Fibroblast of mammary gland (primary cell): ENCODE data around the gene TSEN34.
A peak's percentile ranks its signal among the peaks of the same experiment; 100 is the strongest.
"Not testable (repeated sequence)": the region's sequence is repeated elsewhere in the genome, so short reads cannot be mapped to it uniquely, and the experiment has no call there.

Experiments
- DNase-seq: peaks from one replicate; pipeline ENCODE4 v3.0.0-alpha.2; 2010; ENCODE audit warnings: low read depth
- H3K4me3 ChIP-seq: 2 replicates; pipeline ENCODE4 v1.5.1; 2011; ENCODE audit warnings: low read depth, mild to moderate bottlenecking, low read length, moderate library complexity; ENCODE audit not compliant: control insufficient read depth
- CTCF ChIP-seq: conservative IDR thresholded peaks from 2 replicates; pipeline ENCODE4 v1.5.1; 2011; ENCODE audit warnings: low read depth, low read length, inconsistent platforms; ENCODE audit not compliant: control insufficient read depth, insufficient read depth

The TSEN34 gene

DNA sequence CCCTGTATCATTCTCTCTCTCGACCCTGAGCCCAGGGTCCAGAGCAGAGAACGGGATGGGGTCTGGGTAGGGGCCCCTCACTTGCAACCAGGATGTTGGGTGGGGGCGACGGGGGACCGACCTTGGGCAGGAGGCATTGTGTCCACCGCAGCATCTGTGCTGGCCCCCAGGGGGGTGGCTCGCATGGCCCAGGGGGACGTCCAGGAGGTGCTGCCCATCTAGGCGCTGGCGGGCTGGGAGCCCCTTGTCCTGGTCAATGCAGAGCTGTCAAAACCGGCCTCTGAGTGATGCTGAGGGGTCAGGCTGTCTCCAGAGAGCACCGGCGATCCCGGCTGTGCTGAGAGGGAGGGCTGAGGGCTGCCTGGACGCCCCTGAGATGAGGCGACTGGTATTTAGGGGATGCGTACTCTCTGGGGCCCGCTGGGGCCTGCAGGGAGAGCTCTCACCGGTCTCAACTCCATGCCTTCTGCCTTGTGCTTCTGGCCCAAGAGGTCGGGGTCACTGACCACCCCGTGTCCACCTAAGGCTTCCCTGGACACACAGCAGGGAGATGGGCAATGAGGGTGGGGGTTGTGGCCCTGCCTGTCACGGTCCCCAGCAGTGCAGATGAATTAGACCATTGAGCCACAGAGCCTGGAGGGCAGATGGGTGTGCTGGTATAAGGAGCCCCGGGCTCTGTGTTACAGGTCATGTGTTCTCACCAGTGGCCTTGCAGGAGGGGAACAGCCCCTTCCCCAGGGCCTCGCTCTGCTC, 18.1 kb downstream of the TSEN34 start:
- no peak for DNase-seq
- no peak for TF ChIP-seq CTCF
- no peak overlapping the region for H3K4me3 ChIP-seq

DNA sequence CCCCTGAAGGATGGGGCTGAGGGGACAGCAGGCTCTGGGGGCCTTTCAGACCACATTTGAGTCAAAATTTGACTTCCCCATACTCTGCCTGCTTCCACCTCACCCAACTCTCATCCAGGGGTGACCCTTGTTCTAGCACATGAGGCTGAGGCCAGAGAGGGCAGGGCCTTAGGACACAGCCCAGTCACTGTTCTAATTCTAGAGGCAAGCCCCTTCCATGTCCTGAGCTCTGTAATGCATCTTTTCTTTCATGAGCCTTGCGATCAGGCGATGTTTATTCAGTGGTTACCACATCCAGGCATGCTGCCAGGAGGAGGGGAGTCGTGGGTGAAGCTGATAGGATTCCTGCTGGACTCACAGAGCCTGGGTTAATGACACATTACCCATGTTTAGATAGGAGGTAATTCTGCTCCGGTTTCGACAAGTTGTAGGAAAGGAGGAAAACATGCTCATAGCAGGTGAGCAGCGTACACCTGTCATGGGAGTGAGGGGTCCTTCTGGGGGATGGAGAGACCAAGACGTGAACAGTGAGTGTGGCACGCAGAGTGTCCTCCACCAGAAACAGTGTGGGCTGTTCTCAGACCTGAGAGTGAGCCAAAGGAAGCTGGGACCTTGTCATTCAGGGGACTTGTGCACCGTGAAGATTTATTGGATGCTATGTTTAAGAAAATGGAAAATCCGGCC, 18.8 kb downstream of the TSEN34 start:
- DNase-seq: peak; percentile 99
- no peak for TF ChIP-seq CTCF
- H3K4me3 ChIP-seq: no peak overlapping the region

DNA sequence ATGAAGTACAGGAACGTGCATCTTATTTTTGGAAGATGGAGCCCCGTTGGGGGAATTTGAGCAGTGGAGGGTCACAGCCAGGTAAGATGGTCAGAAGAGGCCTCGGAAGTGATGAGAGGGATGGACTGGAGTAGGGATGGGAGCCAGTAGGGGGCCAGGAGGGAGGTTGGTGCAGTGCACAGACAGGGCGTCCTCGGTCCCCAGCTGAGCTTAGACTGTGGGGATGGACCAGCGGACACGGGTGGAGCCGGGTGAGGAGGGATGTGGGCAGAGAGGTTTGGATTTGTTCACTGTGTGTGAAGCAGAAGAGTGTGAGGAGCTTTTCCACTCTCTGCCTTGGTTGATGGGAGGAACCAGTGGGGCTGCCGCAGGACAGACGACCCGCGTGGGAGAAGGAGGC, 20.1 kb downstream of the TSEN34 start:
- no peak for TF ChIP-seq CTCF
- no peak for DNase-seq
- H3K4me3 ChIP-seq: no peak overlapping the region

DNA sequence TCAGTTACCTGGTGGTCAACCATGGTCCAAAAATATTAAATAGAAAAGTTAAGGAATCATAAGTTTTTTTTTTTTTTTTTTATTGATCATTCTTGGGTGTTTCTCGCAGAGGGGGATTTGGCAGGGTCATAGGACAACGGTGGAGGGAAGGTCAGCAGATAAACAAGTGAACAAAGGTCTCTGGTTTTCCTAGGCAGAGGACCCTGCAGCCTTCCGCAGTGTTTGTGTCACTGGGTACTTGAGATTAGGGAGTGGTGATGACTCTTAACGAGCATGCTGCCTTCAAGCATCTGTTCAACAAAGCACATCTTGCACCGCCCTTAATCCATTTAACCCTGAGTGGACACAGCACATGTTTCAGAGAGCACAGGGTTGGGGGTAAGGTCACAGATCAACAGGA, 23.1 kb downstream of the TSEN34 start:
- not testable (repeated sequence) for DNase-seq, H3K4me3 ChIP-seq

DNA sequence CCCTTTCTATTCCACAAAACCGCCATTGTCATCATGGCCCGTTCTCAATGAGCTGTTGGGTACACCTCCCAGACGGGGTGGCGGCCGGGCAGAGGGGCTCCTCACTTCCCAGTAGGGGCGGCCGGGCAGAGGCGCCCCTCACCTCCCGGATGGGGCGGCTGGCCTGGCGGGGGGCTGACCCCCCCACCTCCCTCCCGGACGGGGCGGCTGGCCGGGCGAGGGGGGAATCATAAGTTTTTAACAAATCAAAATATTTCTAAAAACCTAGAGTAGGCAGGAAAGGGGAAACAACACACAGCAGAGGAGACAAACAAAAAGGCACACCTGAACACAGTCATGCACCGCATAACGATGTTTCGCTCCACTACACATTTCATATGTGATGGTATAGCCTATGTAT, 23.6 kb downstream of the TSEN34 start:
- H3K4me3 ChIP-seq, DNase-seq: not testable (repeated sequence)

DNA sequence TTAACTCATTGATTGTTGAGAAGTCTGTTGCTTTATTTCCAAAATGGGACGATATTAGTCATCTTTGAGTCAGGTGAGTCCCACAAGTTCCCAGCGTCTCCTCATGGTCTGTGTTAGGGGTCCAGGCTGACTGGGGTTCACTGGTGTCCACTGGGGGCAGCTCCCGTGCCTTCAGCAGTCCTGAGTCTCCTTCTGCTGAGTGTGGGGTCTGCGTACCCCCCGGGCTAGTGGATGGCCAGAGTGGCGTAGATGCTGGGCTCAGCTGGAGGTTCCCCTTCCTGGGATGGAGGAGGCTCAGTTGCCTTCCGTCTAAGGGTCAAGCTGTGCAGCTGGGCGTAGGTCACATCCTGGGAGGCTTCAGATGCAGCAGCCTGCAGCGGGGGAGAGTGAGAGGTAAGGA, 25.8 kb downstream of the TSEN34 start:
- H3K4me3 ChIP-seq: no peak overlapping the region
- DNase-seq: no peak
- TF ChIP-seq CTCF: no peak

DNA sequence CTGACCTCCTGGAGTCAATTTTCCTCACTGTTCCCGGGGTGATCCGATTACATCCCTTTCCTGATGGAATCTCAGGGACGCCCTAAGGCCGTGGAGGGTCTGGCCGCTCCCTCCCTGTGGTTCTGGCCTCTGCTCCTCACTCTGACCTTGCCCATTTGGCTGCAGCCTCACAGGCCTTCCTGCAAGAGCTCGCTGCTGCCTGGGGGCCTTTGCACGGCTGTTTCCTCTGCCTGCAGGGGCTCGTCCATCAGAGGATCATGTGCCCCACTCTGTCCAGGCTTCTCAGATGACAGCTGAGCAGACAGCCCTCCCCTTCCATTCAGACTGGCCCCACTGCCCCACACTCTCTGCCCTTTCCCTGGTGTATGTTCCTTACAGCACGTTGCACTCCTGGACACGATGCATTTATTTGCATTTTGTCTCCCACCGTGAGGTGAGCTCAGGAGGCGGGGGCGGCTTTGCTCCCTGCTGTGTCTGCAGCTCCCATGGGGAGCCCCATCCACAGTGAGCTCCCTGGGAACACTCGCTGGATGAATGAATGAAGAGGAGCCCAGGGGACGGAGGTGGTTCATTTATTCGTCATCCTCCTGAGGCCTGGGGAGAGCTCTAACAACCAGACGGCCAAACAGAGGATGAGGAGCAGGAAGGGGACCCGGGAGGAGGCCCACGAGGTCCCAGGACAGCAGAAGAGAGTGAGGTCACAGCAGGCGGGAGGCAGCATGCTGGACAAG, 26.6 kb downstream of the TSEN34 start:
- not testable (repeated sequence) for H3K4me3 ChIP-seq, DNase-seq

DNA sequence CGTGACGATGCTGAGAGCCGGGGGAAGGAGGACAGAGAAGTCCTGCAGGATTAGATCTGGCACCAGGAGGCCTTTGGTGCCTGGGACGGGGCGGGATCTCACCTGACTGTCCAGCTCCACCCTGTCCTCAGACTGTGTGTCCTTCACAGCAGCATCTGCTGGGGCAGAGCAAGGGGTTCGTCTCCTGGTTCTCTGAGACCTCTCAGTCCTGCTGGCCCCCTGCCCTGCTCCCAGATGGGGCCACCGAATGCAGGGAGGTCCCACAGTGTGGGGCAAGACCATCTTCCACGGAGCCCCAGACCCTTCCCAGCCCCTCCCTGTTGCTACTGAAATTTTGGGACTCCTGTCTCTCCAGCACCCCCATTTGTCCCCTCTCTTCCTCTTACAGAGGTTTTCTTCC, 27.2 kb downstream of the TSEN34 start:
- no peak overlapping the region for H3K4me3 ChIP-seq
- no peak for TF ChIP-seq CTCF
- DNase-seq: no peak
